KOPT-K1 (cell line): ENCODE measurements around the gene PPP6R1.

Source experiments
- H3K27ac ChIP-seq: fragments of 200-600 bp; sonication (generic); 2 replicates; pipeline ENCODE4 v1.5.1; 2016; ENCODE audit warnings: antibody characterized with exemption, mild to moderate bottlenecking, low read depth, low read length; ENCODE audit not compliant: poor library complexity, severe bottlenecking
- H3K36me3 ChIP-seq: fragments of 200-600 bp; sonication (generic); 2 replicates; pipeline ENCODE4 v1.5.1; 2017; ENCODE audit warnings: antibody characterized with exemption, mild to moderate bottlenecking, low read length, moderate library complexity; ENCODE audit not compliant: insufficient read depth
- H3K9me3 ChIP-seq: fragments of 200-600 bp; sonication (generic); 2 replicates; pipeline ENCODE4 v1.5.1; 2017; ENCODE audit warnings: antibody characterized with exemption, low read length, mild to moderate bottlenecking; ENCODE audit not compliant: insufficient read depth, poor library complexity, severe bottlenecking

PPP6R1 gene

DNA sequence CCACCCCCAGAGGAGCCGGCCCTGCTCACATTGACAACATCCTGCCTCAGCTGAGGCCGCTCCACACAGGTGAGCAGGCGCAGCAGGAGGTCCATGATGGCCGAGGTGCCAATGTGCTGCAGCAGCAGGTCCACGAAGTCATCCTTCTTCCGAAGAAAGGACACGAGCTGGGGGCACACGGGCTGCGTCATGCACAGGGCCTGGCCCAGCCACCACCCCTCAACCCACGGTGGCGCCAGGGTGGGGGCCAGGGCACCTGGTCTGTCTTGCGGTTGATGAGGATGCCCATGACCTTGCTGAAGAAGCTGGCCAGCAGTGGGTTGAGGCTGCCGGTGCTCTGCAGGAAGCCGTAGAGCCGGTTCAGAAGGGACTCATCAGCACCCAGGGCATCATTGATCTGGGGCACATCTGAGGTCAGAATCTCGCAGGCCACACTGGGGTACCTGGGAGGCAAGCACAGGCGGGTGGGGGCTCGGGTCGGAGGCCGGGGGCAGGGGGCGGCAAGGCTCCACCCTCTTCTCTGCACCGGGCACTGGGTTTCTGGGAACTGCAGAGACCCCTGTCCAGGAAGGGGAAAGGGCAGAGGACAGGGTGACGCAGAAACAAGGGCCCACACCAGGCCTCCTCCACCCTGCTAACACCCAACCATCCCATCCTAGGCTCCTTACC lies 13.4 kb downstream of the PPP6R1 start:
- Histone ChIP-seq H3K36me3 (peaks cover 100% of the 10 kb centered on the region), H3K9me3 (no peaks in the 10 kb centered on the region), H3K27ac (no peak overlapping the region)

DNA sequence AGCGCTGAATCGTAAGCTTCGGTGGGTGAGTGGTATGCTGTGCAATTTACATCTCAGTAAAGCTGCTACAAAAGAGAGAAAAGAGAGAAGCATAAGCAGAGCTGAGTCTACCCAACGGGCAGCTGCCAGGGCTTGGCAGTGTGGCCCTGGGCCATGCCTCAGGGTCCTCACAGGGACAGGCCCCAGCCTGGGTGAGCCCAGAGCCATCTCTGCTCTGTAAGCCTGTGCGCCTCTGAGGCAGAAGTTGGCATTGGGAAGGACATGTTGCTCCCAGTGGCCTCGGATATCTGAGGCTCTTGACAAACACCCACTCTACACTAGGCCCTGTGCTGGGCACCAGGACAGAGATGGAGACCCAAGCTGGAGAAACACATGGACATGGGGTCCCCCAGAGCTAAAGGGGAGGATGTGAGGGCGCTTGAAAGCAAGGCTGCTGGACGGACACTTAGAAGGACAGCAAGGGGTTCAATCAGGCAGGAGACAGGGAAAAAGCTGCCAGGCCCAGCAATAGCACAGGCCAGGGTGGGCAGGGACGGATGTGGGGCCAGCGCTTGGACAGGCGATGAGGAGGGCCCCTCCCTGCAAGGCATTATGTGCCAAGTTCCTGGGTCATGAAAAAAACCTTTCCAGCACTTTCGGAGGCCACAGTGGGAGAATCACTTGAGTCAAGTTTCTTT lies 14.7 kb downstream of the PPP6R1 start:
- peaks cover 100% of the 10 kb centered on the region for H3K36me3 ChIP-seq
- H3K9me3 ChIP-seq = no peaks in the 10 kb centered on the region
- H3K27ac ChIP-seq = no peak overlapping the region

DNA sequence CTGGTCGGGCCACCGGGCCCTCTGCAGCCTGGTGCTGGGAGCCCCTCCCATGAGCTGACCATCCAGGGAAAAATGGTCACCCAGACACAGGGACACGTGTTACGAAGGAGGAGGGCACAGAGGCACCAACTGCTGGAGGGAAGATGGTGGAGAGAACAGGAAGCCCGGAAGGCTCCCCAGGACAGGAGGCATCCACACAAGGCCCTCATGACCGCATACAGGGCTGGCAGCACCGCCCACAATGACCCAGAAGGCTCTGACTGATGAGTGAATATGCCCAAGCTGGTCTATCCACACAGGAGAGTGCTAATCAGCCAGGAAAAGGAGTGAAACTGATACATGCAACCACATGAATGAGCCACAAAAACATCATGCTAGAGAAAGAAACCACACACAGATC lies 16.3 kb downstream of the PPP6R1 start:
- peaks cover 100% of the 10 kb centered on the region for H3K36me3 ChIP-seq
- no peak overlapping the region for H3K27ac ChIP-seq

DNA sequence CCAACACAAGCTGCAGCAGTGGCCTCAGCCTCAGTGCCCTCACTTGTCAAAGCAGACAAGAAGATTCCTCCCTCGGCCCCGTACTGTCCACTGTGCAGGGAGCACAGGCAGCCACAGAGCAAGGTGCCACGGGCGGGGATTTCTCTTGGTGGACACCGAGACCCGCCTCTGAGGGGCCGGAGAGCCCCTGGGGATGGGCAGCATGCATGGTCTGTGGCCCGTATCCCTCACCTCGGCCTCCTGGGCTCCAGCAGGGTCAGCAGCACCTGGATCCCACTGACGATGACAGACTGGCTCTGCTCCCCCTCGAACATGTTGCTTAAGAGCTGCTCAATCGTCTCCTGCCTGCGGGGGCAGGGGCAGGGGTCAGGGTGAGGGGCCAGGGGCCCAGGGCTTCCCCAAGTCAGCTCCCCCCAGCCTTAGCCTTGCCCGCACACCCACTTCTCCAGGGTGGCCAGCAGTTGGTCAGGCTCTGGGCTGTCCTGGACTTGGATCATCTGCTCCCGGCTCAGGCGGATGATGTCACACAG lies 16.8 kb downstream of the PPP6R1 start:
- H3K36me3 ChIP-seq = peaks cover 100% of the 10 kb centered on the region
- no peak overlapping the region for H3K27ac ChIP-seq
- H3K9me3 ChIP-seq = no peaks in the 10 kb centered on the region

More for the DNA sequence above, 16.3 kb downstream of the PPP6R1 start:
- no peaks in the 10 kb centered on the region for H3K9me3 ChIP-seq

DNA sequence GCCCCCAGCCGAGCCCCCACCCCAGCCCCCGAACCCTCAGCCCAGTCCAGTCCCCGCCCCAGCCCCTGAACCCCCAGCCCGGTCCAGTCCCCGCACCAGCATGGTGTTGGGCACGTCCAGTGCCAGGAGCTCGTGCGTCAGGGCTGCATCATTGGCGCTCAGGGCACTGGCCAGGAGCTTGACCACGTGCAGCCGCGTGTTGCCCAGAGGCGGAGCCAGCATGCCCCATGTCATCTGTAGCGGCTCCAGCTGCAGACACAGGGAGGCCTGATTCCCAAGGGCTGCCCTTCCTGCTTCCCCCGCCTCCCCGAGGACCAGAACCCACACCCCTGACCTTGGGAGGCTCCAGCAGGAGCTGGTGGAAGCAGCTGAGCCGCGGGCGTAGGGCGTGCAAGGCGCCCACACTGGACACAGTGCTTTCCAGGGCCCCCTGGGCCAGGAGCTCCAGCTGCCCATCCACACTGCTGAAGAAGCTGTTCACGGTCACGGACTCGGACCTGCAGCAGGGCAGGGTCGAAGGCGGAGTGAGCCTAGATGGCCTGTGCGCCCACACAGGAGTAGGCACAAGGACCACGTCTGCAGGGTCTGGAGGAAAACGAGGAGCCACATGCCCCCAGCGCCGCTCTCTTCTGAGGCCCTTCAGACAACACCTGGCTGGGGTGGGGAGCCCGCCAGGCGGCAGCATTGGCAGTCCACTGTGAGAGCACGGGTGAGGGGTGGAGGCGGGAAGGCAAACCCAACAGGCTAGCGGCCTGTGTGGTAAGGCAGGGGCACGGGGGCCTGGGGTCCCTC lies 17.5 kb downstream of the PPP6R1 start:
- H3K36me3 ChIP-seq = peaks cover 100% of the 10 kb centered on the region
- no peaks in the 10 kb centered on the region for H3K9me3 ChIP-seq
- no peak overlapping the region for H3K27ac ChIP-seq

DNA sequence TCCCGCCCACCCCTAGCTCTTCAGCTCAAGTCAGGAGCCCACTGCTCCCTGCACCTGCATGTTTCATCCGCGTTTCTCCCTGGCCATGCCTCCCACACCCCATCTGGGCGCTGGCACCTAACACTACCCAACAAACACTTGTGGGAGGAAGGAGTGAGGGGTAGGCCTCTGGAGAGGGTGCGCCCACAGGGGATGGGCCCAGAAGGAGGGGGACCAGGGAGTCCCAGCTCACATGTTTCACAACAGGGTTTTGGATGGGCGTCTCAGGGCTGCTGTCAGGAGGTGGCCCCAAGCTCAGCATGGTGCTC lies 18.1 kb downstream of the PPP6R1 start:
- Histone ChIP-seq H3K36me3 (peaks cover 100% of the 10 kb centered on the region), H3K9me3 (no peaks in the 10 kb centered on the region), H3K27ac (no peak overlapping the region)

DNA sequence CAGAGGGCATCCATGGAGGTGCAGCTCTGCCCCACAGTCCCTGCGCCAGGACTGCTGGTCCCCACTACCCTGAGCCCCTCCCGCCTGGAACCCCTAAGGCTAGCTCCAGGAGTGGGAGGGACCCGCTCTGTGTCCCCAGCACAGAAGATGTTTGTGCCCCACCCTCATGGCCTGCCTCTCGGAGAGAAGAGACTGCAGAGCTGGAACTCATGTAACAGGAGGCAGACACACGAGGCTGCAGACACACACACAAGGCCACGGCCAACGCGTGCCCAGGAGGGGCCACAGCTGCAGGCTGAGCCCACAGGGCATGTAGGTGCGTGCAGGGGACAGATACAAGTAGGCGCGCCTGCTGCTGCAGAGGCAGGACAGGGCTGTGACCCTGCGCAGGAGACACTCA lies 19.8 kb downstream of the PPP6R1 start:
- H3K36me3 ChIP-seq = peaks cover 100% of the 10 kb centered on the region
- no peak overlapping the region for H3K27ac ChIP-seq
- H3K9me3 ChIP-seq = no peaks in the 10 kb centered on the region

DNA sequence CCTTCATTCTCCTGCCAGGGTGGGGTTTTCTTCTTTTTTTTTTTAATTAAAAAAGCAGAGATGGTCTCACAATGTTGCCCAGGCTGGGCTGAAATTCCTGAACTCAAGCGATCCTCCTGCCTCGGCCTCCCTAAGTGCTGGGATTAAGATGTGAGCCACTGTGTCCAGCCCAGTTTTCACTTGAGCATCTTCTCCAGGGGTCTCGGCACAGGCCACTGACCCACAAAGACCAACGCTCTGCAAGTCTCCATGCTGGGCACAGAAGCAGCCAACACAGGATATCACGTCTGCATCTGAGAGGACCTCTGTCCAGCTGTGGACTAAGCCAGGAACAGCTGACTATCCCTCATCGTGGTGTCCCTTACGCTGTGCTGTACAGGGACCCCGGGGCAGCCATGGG lies 20.8 kb downstream of the PPP6R1 start:
- Histone ChIP-seq H3K9me3 (no peaks in the 10 kb centered on the region), H3K36me3 (peaks cover 100% of the 10 kb centered on the region), H3K27ac (no peak overlapping the region)

DNA sequence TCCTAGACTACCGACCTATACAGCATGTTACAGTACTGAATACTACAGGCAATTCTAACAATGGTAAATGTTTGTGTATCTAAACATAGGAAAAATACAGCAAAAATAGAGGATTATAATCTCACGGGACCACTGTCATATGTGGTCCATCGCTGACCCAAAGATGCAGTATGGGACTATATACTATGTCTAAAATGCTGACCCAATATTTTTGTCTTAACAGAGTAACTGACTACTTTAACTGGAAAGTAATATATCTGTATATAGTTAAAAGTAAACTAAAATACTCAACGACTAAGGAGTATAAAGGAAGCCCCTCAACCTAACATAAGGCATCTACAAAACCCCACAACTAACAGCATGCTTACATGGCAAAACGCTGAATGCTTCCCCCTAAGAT lies 25.8 kb downstream of the PPP6R1 start:
- Histone ChIP-seq H3K9me3 (no peaks in the 10 kb centered on the region), H3K27ac (no peak overlapping the region), H3K36me3 (peaks cover 99% of the 10 kb centered on the region)

DNA sequence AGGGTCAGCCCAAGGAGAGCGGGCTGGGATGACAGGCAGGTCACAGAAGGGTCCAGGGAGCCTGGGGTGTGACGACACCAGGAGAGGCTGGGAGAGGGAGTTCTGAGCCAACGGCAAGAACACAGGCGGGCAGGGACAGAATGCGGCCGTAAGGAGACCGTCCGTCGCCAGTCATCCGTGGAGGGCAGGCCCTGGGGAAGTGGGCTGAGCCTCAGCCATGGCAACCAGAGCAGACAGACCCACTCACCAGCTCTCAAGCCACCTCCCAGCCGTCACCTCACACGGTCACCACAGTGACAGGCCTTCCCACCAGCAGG lies 26.6 kb downstream of the PPP6R1 start:
- no peaks in the 10 kb centered on the region for H3K9me3 ChIP-seq
- no peak overlapping the region for H3K27ac ChIP-seq
- peaks cover 99% of the 10 kb centered on the region for H3K36me3 ChIP-seq

DNA sequence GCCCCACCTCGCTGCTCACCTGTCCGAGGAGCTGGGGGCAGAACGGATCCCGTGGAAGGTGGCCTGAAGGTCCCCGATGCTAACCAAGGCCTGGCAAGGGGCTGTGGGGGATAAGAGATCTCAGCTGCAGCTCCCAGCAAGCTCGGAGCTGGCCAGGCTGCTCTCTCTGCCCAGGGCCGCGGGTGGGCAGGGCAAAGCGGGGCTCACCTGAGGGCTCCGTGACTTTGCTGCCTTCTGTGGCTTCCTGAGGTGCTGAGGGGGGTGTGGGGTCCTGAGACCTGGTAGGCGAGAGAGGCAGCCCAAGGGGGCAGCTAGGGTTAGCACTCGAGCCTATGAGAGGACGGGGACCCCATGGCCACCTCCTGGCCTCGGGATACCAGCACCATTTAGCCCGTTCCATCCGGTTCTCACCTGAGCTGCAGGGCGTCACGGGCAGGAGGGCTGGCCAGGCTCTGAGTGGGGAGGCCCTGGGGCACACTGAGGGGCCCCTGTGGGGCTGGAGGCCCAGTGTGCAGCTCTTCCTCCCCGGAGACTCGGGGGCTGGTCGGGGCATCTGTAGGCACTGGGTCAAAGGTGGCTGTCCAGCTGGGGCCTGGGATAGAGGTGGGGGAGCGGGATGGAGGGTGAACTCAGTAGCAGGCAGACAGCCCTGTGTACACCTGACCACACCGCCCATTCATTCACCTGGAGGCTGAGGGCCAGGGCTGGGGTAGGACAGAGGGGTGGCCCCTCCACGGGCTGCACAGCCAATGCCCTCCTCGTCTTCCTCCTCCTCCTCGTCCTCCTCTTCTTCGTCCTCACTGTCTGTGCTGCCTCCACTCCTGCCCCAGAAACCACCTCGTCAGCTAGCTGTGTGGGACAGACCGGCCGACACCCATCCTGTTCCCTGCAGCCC lies 27.2 kb downstream of the PPP6R1 start:
- Histone ChIP-seq H3K9me3 (no peaks in the 10 kb centered on the region), H3K27ac (no peak overlapping the region), H3K36me3 (peaks cover 99% of the 10 kb centered on the region)

DNA sequence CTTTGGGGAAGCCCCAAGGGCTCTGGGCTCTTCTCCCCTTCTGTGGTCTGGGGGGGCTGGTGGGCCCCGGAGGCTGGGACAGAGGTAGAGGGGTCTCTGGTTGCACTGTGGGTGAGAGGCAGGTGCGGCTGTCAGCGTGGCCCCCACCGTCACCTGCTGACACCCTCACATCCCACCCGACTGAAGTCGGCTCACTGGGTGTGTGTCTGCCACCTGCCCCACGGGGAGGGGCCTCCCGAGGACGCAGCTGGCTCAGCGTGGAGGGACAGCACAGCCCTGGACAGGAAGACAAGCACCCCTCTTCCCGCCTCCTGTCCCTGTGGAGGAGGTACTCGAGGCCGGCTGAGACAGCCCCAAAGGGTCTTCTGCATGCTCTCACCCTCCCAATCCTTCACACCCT lies 28.0 kb downstream of the PPP6R1 start:
- Histone ChIP-seq H3K9me3 (no peaks in the 10 kb centered on the region), H3K27ac (no peak overlapping the region), H3K36me3 (peaks cover 99% of the 10 kb centered on the region)

DNA sequence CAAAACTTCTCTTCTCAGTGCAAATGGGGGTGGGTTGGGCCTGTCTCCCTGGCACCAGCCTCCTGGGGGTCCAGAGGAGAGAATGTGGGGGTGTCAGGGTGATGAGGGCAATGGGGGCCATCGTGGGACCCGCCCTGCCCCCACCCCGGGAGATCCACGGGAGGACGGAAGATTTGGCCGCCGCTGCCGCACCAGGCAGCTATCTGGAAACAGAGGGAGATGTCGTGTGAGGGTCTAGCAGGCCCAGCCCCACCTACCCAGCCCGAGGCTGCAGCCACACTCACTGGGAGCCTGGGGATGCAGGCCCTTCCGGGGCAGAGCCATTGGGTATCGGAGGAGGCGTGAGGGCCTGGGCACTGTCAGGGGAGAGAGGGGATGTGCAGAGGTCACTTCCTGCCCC lies 28.5 kb downstream of the PPP6R1 start:
- H3K9me3 ChIP-seq = no peaks in the 10 kb centered on the region
- H3K27ac ChIP-seq = no peak overlapping the region
- peaks cover 99% of the 10 kb centered on the region for H3K36me3 ChIP-seq

DNA sequence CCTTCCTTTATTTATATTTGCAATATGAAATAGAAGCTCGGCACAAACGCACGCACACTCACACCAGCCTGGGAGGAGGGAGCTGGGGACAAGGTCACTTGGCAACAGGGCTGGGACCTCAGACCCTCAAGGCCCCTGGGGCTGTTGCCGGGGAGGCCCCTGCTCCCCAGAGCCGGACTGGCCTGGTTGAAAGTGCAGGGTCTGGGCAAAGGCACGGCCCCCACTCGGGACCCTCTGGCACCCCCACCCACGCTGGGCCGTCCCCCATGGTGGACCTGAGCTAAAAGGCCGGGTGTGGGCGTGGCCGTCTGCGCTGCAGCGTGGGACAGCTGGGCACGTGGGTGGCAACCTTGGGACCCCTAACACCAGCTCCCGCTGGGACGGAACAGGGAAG lies 29.0 kb downstream of the PPP6R1 start:
- H3K9me3 ChIP-seq = no peaks in the 10 kb centered on the region
- no peak overlapping the region for H3K27ac ChIP-seq
- H3K36me3 ChIP-seq = peaks cover 94% of the 10 kb centered on the region
